Right ventricle myocardium inferior (tissue), 1 donor: Measurements from ENCODE around the gene XRN2. TPM values are rescaled to one million over a fixed set of nuclear protein-coding genes. Genes with fewer than 3 reads are reported as not detected.

Experiments
- ATAC-seq: fragments of 200-7000 bp; cut with Tn5 transposase; one replicate; pipeline ENCODE4 v1.9.1; 2020; ENCODE audit warnings: mild to moderate bottlenecking, moderate library complexity
- DNase-seq: peaks from one replicate; pipeline ENCODE4 v3.0.0; 2021; ENCODE audit errors: missing footprints
- intact Hi-C: fragments of 100-400 bp; cut with DNase I; formaldehyde crosslinking; loops from one replicate; pipeline ENCODE4 v1.11.0; 2022
- total RNA-seq: library from RNA; stranded (reverse); fragmentation: NEBNext Ultra II Directional; extraction: Animal tissue kit (Norgen Biotek cat#: 25700); gene quantifications from one replicate; pipeline ENCODE4 v1.2.1, GENCODE V29; 2021
- donor health status: DM: no; HTN: yes; CAD: no; lungs with severe emphysema.

The XRN2 gene
- total RNA-seq, 1 donor from 2014 or later = 30.9 TPM

GRCh38 chr20:21377701-21378100 is 74.6 kb downstream of the XRN2 start:
- ATAC-seq = no peak
- DNase-seq = no peak
- intact Hi-C loops = no loop called here

GRCh38 chr20:21378259-21378658 is 75.1 kb downstream of the XRN2 start:
- intact Hi-C loops = no loop called here
- DNase-seq (no peak), ATAC-seq (no peak)

GRCh38 chr20:21380711-21381110 is 77.6 kb downstream of the XRN2 start:
- intact Hi-C loops = no loop called here
- ATAC-seq (no peak), DNase-seq (no peak)

- DNase-seq (no peak), ATAC-seq (no peak)
- intact Hi-C loops = no loop called here
These were observed 78.5 kb downstream of the XRN2 start for GRCh38 chr20:21381619-21382018.

GRCh38 chr20:21384308-21384892 is 81.3 kb downstream of the XRN2 start:
- ATAC-seq = no peak
- intact Hi-C loops = no loop called here
- DNase-seq = no peak

GRCh38 chr20:21386111-21386510 is 83.0 kb downstream of the XRN2 start:
- intact Hi-C loops = no loop called here
- no peak for ATAC-seq
- no peak for DNase-seq

- no peak for DNase-seq
These were observed 84.4 kb downstream of the XRN2 start for GRCh38 chr20:21387528-21387927.

GRCh38 chr20:21388566-21388965 is 85.4 kb downstream of the XRN2 start:
- ATAC-seq = no peak
- DNase-seq = no peak
- intact Hi-C loops = no loop called here

More at GRCh38 chr20:21387528-21387927, 84.4 kb downstream of the XRN2 start:
- intact Hi-C loops = no loop called here
- no peak for ATAC-seq

GRCh38 chr20:21389368-21389767 is 86.2 kb downstream of the XRN2 start:
- intact Hi-C loops = no loop called here
- DNase-seq (no peak), ATAC-seq (no peak)

GRCh38 chr20:21390768-21391167 is 87.6 kb downstream of the XRN2 start:
- intact Hi-C loops = no loop called here
- DNase-seq = no peak
- ATAC-seq = no peak

- intact Hi-C loops = no loop called here
- ATAC-seq (no peak), DNase-seq (no peak)
These were observed 88.2 kb downstream of the XRN2 start for GRCh38 chr20:21391185-21391971.

- DNase-seq (no peak), ATAC-seq (no peak)
- intact Hi-C loops = no loop called here
These were observed 88.8 kb downstream of the XRN2 start for GRCh38 chr20:21391972-21392352.

- intact Hi-C loops = no loop called here
- no peak for ATAC-seq
- no peak for DNase-seq
These were observed 90.0 kb downstream of the XRN2 start for GRCh38 chr20:21393166-21393565.

- DNase-seq = no peak
- intact Hi-C loops = no loop called here
- ATAC-seq = no peak
These were observed 90.8 kb downstream of the XRN2 start for GRCh38 chr20:21393816-21394519.

GRCh38 chr20:21394551-21394950 is 91.4 kb downstream of the XRN2 start:
- ATAC-seq (no peak), DNase-seq (no peak)
- intact Hi-C loops = no loop called here

- ATAC-seq = no peak
- no peak for DNase-seq
- intact Hi-C loops = no loop called here
These were observed 92.0 kb downstream of the XRN2 start for GRCh38 chr20:21395051-21395665.

- ATAC-seq = no peak
- intact Hi-C loops = no loop called here
These were observed 92.8 kb downstream of the XRN2 start for GRCh38 chr20:21395666-21396598.

GRCh38 chr20:21396599-21397340 is 93.6 kb downstream of the XRN2 start:
- no peak for DNase-seq
- no peak for ATAC-seq
- intact Hi-C loops = no loop called here

More at GRCh38 chr20:21395666-21396598, 92.8 kb downstream of the XRN2 start:
- DNase-seq = no peak
